Breast epithelium (tissue), 3 donors: ENCODE measurements around the gene ZNRF3.

Experiments
- CTCF ChIP-seq, 3 donors: fragments of 450-650 bp; IDR thresholded peaks; one replicate each; pipeline ENCODE4 v1.5.1; 2016 to 2017; ENCODE audit warnings: antibody characterized with exemption in 3 of 3, mild to moderate bottlenecking in 3 of 3, moderate library complexity in 3 of 3
- POLR2A ChIP-seq: fragments of 450-650 bp; IDR thresholded peaks from one replicate; pipeline ENCODE4 v1.6.1; 2016; ENCODE audit warnings: antibody characterized with exemption, mild to moderate bottlenecking, moderate library complexity
- POLR2AphosphoS5 ChIP-seq, 3 donors: sonication (generic); formaldehyde crosslinking; IDR thresholded peaks; one replicate each; pipeline ENCODE4 v1.6.1; 2017; ENCODE audit warnings: antibody characterized with exemption in 3 of 3

GRCh38 chr22:29050457-29050856, 167.1 kb downstream of the ZNRF3 start:
- TF ChIP-seq CTCF (IDR thresholded peaks at IDR 0.05) (no peak), POLR2AphosphoS5 (IDR thresholded peaks at IDR 0.05) (no peak), POLR2A (no peak)
